NOMO-1 treated with DMSO at 0.1 percent for 48 hours (cell line): ENCODE data around the gene PTGDS.
A peak's percentile ranks its signal among the peaks of the same experiment; 100 is the strongest.

Source experiments
- DNase-seq: peaks from one replicate; lab custom pipeline; 2025; ENCODE audit not compliant: unreplicated experiment; lab: John Stamatoyannopoulos, UW

Gene PTGDS

DNA sequence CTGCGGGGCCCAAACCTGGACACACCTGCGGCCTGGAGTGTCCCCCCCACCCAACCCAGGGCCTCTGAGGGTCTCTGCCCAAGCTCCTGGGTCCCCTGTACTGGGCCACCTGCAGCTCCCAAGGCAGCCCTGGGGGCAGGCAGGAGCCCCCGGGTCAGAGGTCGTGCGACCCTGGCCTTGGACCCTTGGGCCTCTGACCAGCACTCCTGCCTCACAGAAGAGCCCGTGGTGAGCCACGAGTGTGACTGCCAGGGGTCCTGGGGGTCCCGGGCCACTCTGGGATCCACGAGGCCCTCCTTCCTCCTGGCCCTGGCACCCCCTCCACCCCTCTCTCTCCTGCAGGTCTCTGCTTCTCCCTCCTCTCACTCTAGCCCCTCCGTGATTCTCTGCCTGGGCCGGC, 5.0 kb upstream of the PTGDS start:
- DNase-seq = no peak

GRCh38 chr9:136972743-136973142, 4.6 kb upstream of the PTGDS start:
- no peak for DNase-seq

DNA sequence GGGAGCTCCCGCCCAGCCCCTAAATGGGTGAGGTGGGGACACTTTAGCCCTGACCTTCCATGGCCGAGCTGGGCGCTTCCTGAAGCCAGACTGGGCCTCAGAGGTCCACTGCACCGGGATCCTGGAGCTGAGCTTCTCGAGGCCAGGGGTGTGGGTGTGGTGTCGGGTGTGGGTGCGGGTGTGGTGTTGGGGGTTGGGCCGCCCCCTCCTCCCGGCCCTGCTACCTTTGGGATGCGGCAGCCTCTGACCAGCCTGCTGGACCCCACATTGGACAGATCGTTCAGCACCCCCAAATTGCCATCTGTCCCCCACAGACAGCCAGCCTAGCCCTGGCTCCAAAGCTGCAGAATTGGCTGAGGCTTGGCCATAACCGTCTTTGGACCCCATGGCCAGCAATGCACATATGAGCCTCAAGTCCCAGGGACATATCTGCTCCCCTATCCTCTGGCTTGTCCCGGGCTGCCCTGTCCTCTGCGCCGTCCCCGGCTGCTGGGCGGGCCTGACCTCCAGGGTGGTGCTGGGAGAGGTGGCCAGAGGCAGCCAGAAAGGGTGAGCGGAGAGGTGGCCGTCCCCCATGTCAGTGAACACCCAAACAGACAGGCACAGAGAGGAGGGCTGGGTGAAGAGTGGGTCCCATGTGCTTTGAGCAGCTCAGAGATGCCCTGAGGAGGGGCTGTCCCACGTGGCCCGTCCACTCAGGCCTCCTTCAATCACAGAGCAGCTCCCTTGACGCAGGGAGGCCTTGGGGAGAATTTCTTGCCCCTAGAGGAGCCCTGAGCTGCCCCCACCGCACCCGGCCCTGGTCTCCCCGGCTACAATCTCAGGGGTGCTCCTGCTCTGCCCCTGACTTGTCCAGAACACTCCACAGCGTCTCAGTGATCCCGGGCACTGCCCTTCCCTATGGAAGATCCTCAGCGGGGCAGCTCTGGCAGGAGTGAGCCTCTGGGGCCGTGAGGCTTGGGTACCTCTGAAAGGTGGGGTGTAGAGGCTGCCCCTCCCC, 3.4 kb upstream of the PTGDS start:
- DNase-seq = no peak

- DNase-seq = no peak
Observed at GRCh38 chr9:136974817-136975535, 2.3 kb upstream of the PTGDS start.

GRCh38 chr9:136975644-136976043, 1.7 kb upstream of the PTGDS start:
- DNase-seq = no peak

- no peak for DNase-seq
Observed at GRCh38 chr9:136977649-136978072, 357 bp downstream of the PTGDS start.

- peak; percentile 47 for DNase-seq
Observed at GRCh38 chr9:136978073-136978864, 965 bp downstream of the PTGDS start.

GRCh38 chr9:136978865-136979544, 1.7 kb downstream of the PTGDS start:
- DNase-seq = no peak

GRCh38 chr9:136979769-136980587, 2.7 kb downstream of the PTGDS start:
- no peak for DNase-seq

GRCh38 chr9:136980669-136981478, 3.6 kb downstream of the PTGDS start:
- DNase-seq = no peak

GRCh38 chr9:136981588-136982231, 4.4 kb downstream of the PTGDS start:
- DNase-seq = no peak

- DNase-seq = no peak
Observed at GRCh38 chr9:136982232-136983051, 5.1 kb downstream of the PTGDS start, which contains the start of gene LCNL1. Gene LCNL1, plus strand, starts transcription at chr9:136982993. Its CDS starts 594 bp downstream, at chr9:136983587.

- DNase-seq = no peak
Observed at GRCh38 chr9:136983167-136983566, 5.9 kb downstream of the PTGDS start.

DNA sequence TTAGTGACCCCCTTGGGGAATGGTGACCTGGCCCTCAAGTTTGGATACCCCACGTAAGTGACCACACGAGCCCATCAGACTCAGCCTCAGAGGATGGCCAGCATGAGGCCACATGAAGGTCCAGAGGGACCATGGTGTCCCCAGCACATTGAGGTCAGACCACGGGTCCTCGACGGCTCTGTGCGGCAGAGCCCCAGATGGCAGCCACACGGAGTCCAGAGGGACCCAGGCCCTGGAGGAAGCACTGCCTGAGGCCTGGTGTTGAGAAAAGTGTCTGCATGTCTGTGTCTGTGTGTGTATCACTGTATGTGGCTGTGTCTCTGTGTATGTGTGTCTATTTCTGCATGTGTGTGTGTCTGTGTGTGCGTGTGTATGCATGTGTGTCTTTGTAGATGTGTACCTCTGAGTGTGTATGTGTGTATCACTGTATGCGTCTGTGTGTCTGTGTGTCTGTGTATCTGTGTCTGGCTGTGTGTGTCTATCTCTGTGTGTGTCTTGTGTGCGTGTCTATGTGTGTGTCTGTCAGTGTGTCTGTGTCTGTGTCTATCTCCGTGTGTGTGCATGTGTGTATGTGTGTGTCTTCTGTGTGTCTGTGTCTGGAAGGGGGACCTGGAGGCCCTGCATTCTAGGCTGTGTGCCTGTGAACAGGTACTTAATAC, 6.5 kb downstream of the PTGDS start:
- no peak for DNase-seq

DNA sequence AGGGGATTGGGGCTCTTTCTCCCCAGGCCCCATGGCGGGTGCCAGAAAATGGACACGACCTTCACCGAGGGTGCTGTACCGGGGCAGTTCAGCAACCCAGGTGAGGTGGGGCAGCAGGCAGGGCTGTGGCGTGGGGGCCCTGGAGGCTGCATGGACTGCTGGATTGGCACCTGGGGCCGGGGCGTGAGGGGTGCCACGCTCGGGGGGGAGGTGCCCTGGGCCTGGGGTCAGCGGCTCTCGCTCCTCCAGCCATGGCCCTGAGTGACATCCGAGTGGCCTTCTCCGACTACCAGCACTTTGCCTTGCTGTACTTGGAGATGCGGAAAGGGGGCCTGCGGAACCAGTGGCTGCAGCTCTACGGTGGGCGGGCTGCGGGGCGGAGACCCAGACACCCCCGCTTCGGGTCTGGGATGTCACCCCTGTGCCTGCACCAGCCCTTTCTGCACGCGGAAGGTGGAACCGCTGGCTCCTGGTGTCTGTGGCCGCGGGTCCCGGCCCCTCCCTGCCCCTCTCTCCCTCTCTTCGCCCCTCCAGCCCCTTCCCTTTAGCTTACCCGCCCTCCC, 7.2 kb downstream of the PTGDS start:
- no peak for DNase-seq

GRCh38 chr9:136985027-136985602, 7.8 kb downstream of the PTGDS start:
- no peak for DNase-seq
